Mesenchymal stem cell (in vitro differentiated cells and primary cell): Measurements from ENCODE around the gene ELAPOR1.

Source experiments
- DNase-seq: peaks from one replicate; pipeline ENCODE4 v3.0.0-alpha.2; 2013
- H2AFZ ChIP-seq: one replicate; pipeline ENCODE4 v1.6.1; 2013; ENCODE audit warnings: low read depth, mild to moderate bottlenecking, control low read depth, inconsistent platforms, low read length, moderate library complexity
- H2AK5ac ChIP-seq: 2 replicates; pipeline ENCODE4 v1.6.1; 2013; ENCODE audit warnings: low read length, moderate library complexity, mild to moderate bottlenecking, inconsistent platforms; ENCODE audit not compliant: severe bottlenecking
- H2BK120ac ChIP-seq: one replicate; pipeline ENCODE4 v1.6.1; 2013; ENCODE audit warnings: low read depth, mild to moderate bottlenecking, inconsistent platforms, low read length, moderate library complexity
- H2BK12ac ChIP-seq, 2 experiments: one replicate each; pipeline ENCODE4 v1.6.1; 2013; ENCODE audit warnings: inconsistent platforms in 2 of 2, low read length in 2 of 2, mild to moderate bottlenecking in 2 of 2, moderate library complexity in 2 of 2, control low read depth in 1 of 2
- H2BK15ac ChIP-seq: one replicate; pipeline ENCODE4 v1.6.1; 2013; ENCODE audit warnings: mild to moderate bottlenecking, low read depth, inconsistent platforms; ENCODE audit not compliant: poor library complexity, severe bottlenecking
- H2BK5ac ChIP-seq: 2 replicates; pipeline ENCODE4 v1.6.1; 2013; ENCODE audit warnings: low read depth, mild to moderate bottlenecking, low read length, control low read depth, inconsistent platforms; ENCODE audit not compliant: poor library complexity, severe bottlenecking
- H3K14ac ChIP-seq, 2 experiments: one replicate each; pipeline ENCODE4 v1.6.1; 2013; ENCODE audit warnings: inconsistent platforms in 2 of 2, low read length in 2 of 2, control low read depth in 1 of 2, mild to moderate bottlenecking in 1 of 2, moderate library complexity in 1 of 2
- H3K18ac ChIP-seq, 2 experiments: one replicate each; pipeline ENCODE4 v1.6.1; 2013; ENCODE audit warnings: inconsistent platforms in 2 of 2, low read length in 2 of 2, control low read depth in 1 of 2, low read depth in 1 of 2, mild to moderate bottlenecking in 1 of 2
- H3K23ac ChIP-seq, 2 experiments: one replicate each; pipeline ENCODE4 v1.6.1; 2013; ENCODE audit warnings: inconsistent platforms in 2 of 2, low read length in 2 of 2, mild to moderate bottlenecking in 2 of 2, moderate library complexity in 2 of 2, control low read depth in 1 of 2
- H3K27ac ChIP-seq: 2 replicates; pipeline ENCODE4 v1.5.1; 2013; ENCODE audit warnings: mild to moderate bottlenecking, moderate library complexity, low read length, control low read depth, inconsistent platforms; ENCODE audit not compliant: poor library complexity, severe bottlenecking
- H3K27me3 ChIP-seq, 2 experiments: 2 replicates each; pipeline versions ENCODE4 v1.6.1 to v1.7.0; 2013; ENCODE audit warnings: low read length in 2 of 2, mild to moderate bottlenecking in 2 of 2, moderate library complexity in 2 of 2, control low read depth in 1 of 2, inconsistent platforms in 1 of 2; ENCODE audit not compliant: control insufficient read depth in 1 of 2, insufficient read depth in 1 of 2
- H3K36me3 ChIP-seq, 2 experiments: 2 replicates each; pipeline versions ENCODE4 v1.6.1 to v1.7.0; 2013; ENCODE audit warnings: low read length in 2 of 2, control low read depth in 1 of 2, inconsistent platforms in 1 of 2, low read depth in 1 of 2, mild to moderate bottlenecking in 1 of 2; ENCODE audit not compliant: insufficient read depth in 2 of 2, control insufficient read depth in 1 of 2
- H3K4ac ChIP-seq, 2 experiments: one replicate each; pipeline ENCODE4 v1.6.1; 2013; ENCODE audit warnings: inconsistent platforms in 2 of 2, low read length in 2 of 2, mild to moderate bottlenecking in 2 of 2, moderate library complexity in 2 of 2, control low read depth in 1 of 2, low read depth in 1 of 2
- H3K4me1 ChIP-seq: 2 replicates; pipeline ENCODE4 v1.6.1; 2013; ENCODE audit warnings: low read depth, low read length, control low read depth; ENCODE audit not compliant: control insufficient read depth, insufficient read depth
- H3K4me2 ChIP-seq: 2 replicates; pipeline ENCODE4 v1.6.1; 2013; ENCODE audit warnings: low read length, mild to moderate bottlenecking, inconsistent platforms; ENCODE audit not compliant: poor library complexity, severe bottlenecking
- H3K4me3 ChIP-seq, 2 experiments: 2 replicates each; pipeline versions ENCODE4 v1.5.1 to v1.7.0; 2013; ENCODE audit warnings: low read length in 2 of 2, mild to moderate bottlenecking in 2 of 2, control low read depth in 1 of 2, low read depth in 1 of 2; ENCODE audit not compliant: insufficient read depth in 1 of 2
- H3K79me1 ChIP-seq: replicated peaks from 2 replicates; pipeline ENCODE4 v1.6.1; 2013; ENCODE audit warnings: mild to moderate bottlenecking, control low read depth, low read length, inconsistent platforms; ENCODE audit not compliant: poor library complexity, severe bottlenecking
- H3K9ac ChIP-seq: 2 replicates; pipeline ENCODE4 v1.7.0; 2013; ENCODE audit warnings: mild to moderate bottlenecking, low read length, moderate library complexity
- H3K9me3 ChIP-seq: 2 replicates; pipeline ENCODE4 v1.7.0; 2013; ENCODE audit warnings: mild to moderate bottlenecking, low read length; ENCODE audit not compliant: control insufficient read depth
- H4K8ac ChIP-seq: one replicate; pipeline ENCODE4 v1.6.1; 2013; ENCODE audit warnings: inconsistent platforms, mild to moderate bottlenecking, low read length, moderate library complexity
- H4K91ac ChIP-seq: one replicate; pipeline ENCODE4 v1.6.1; 2013; ENCODE audit warnings: mild to moderate bottlenecking, low read length, inconsistent platforms
- WGBS: methylation state at CpG from one replicate; pipeline ENCODE4 v1.1.7; 2013; ENCODE audit warnings: mixed read lengths; 5-methylcytosine and 5-hydroxymethylcytosine counted together

The ELAPOR1 gene

DNA sequence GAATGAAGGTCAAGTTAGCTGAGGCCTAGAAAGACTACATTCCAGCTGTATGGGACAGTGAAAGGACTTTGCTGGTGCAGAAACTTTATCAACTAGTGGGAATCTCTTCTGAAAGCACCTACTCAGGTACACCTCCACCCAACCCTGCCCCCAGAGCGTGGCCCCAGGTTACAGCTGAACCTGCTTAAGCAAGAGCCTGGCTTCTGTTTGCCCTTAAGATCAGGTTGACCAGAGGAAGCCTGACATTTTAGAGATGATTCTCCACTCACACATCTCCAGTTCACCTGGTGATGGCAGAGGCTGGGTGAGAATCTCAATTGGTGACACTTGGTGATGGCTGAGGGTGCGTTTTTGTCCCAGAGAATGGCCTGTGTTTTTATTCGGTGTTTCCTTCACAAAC is 24.0 kb downstream of the ELAPOR1 start:
- Histone ChIP-seq H3K79me1 (no peaks in the 10 kb centered on the region), H3K14ac (no peak overlapping the region), H2BK5ac (no peak overlapping the region), H2AK5ac (no peak overlapping the region), H3K4me1 (no peaks in the 10 kb centered on the region), H3K36me3 (no peaks in the 10 kb centered on the region), H4K91ac (no peak overlapping the region), H3K18ac (no peak overlapping the region), H3K27ac (no peak overlapping the region), H2BK12ac (no peak overlapping the region), H3K4me2 (no peak overlapping the region), H4K8ac (no peak overlapping the region), H3K4ac (no peak overlapping the region), H2BK15ac (no peak overlapping the region), H3K4me3 (no peak overlapping the region), H3K23ac (no peak overlapping the region), H3K9me3 (no peaks in the 10 kb centered on the region), H3K9ac (no peak overlapping the region), H2AFZ (no peak overlapping the region), H2BK120ac (no peak overlapping the region), H3K27me3 (no peaks in the 10 kb centered on the region)
- 92% methylated on average over 3 of the region's 3 CpGs for WGBS
- DNase-seq = no peak

DNA sequence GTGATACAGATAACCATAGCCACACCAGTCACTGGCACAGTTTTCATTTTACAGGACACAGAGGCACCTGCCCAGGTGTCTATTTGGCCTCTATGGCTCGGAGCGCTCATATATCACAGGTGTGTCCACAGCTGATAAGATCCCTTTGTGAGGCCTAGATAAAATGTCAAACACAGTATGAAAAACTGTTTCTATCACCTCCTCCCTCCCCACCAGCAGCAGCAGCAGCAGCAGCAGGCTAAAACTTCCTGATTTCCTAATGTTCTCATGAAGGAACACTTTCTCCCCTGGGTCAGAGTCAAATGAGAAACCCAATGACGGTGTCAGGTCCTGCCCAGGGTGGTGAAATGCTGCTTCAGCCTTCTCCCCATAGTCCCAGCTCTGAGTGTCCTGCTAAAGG is 24.4 kb downstream of the ELAPOR1 start:
- Histone ChIP-seq H4K8ac (no peak overlapping the region), H3K36me3 (no peaks in the 10 kb centered on the region), H3K4me2 (no peak overlapping the region), H3K9ac (no peak overlapping the region), H3K9me3 (no peaks in the 10 kb centered on the region), H2BK120ac (no peak overlapping the region), H2BK15ac (no peak overlapping the region), H2BK12ac (no peak overlapping the region), H2AK5ac (no peak overlapping the region), H3K4me3 (no peak overlapping the region), H2AFZ (no peak overlapping the region), H4K91ac (no peak overlapping the region), H3K79me1 (no peaks in the 10 kb centered on the region), H2BK5ac (no peak overlapping the region), H3K23ac (no peak overlapping the region), H3K18ac (no peak overlapping the region), H3K4ac (no peak overlapping the region), H3K27me3 (no peaks in the 10 kb centered on the region), H3K27ac (no peak overlapping the region), H3K4me1 (no peaks in the 10 kb centered on the region), H3K14ac (no peak overlapping the region)
- WGBS = 93% methylated on average over 3 of the region's 3 CpGs
- no peak for DNase-seq

DNA sequence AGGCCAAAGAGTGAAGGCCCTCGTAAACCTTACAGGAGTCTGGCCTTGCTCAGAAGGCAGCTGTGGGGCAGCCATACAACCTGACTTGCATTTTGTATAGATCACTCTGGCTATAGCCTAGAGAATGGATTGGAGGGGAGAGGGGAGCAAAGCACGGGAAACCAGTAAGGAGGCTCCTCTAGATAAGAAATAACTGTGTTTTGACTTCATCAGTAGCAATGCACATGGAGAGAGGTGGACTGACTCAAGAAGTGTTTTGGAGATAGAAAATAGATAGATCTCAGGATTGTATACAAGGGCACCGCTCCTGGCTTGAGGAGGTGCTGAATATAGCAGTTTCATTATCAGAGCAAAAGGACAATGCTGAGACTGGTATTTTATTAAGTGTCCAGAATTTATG is 26.5 kb downstream of the ELAPOR1 start:
- no peak overlapping the region for H2AFZ ChIP-seq
- no peak overlapping the region for H3K4me2 ChIP-seq
- no peak overlapping the region for H3K9ac ChIP-seq
- H3K36me3 ChIP-seq = no peaks in the 10 kb centered on the region
- H3K4me3 ChIP-seq = no peak overlapping the region
- H3K27ac ChIP-seq = no peak overlapping the region
- H3K14ac ChIP-seq = no peak overlapping the region
- no peak overlapping the region for H2BK120ac ChIP-seq
- no peak overlapping the region for H2BK5ac ChIP-seq
- no peaks in the 10 kb centered on the region for H3K9me3 ChIP-seq
- H2AK5ac ChIP-seq = no peak overlapping the region
- no peaks in the 10 kb centered on the region for H3K27me3 ChIP-seq
- DNase-seq = no peak
- H3K4ac ChIP-seq = no peak overlapping the region
- no peak overlapping the region for H4K91ac ChIP-seq
- H2BK15ac ChIP-seq = no peak overlapping the region
- no peak overlapping the region for H3K23ac ChIP-seq
- no peak overlapping the region for H3K18ac ChIP-seq
- 75% methylated on average over 3 of the region's 3 CpGs for WGBS
- H4K8ac ChIP-seq = no peak overlapping the region
- H2BK12ac ChIP-seq = no peak overlapping the region
- no peaks in the 10 kb centered on the region for H3K79me1 ChIP-seq
- H3K4me1 ChIP-seq = no peaks in the 10 kb centered on the region

DNA sequence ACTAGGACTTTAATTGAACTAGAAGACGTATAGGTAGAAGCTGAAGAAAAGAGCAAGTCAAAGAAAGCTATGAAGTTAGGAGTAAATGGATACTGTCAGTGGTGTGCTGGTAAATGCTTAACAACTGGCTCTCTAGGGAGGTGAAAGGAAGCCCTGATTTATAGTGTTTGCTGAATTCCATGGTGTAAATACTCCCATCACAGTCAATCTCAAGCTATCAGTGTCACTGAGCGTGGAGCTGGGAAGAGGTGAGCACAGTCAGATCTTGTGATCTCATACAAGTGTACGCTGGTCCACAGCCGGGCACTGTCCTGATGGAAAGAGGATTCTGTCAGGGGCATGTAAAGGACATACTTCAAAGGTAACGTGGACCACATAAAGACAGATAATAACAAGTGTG is 28.3 kb downstream of the ELAPOR1 start:
- H4K91ac ChIP-seq = no peak overlapping the region
- no peaks in the 10 kb centered on the region for H3K36me3 ChIP-seq
- no peak overlapping the region for H3K27ac ChIP-seq
- no peak overlapping the region for H2BK120ac ChIP-seq
- no peak overlapping the region for H3K9ac ChIP-seq
- H3K4me1 ChIP-seq = no peaks in the 10 kb centered on the region
- no peak overlapping the region for H3K23ac ChIP-seq
- H3K27me3 ChIP-seq = no peaks in the 10 kb centered on the region
- H2BK15ac ChIP-seq = no peak overlapping the region
- no peak overlapping the region for H3K18ac ChIP-seq
- no peak overlapping the region for H3K4ac ChIP-seq
- H3K14ac ChIP-seq = no peak overlapping the region
- H4K8ac ChIP-seq = no peak overlapping the region
- WGBS = 91% methylated on average over 5 of the region's 5 CpGs
- H2BK5ac ChIP-seq = no peak overlapping the region
- no peak overlapping the region for H2AFZ ChIP-seq
- H3K79me1 ChIP-seq = no peaks in the 10 kb centered on the region
- no peak overlapping the region for H3K4me2 ChIP-seq
- no peak for DNase-seq
- H3K4me3 ChIP-seq = no peak overlapping the region
- H2BK12ac ChIP-seq = no peak overlapping the region
- no peak overlapping the region for H2AK5ac ChIP-seq
- no peaks in the 10 kb centered on the region for H3K9me3 ChIP-seq
